HG02852 (cell line): Measurements from ENCODE around the gene CD200R1.

Source experiments
- ATAC-seq: cut with Tn5 transposase; IDR thresholded peaks from one replicate; pipeline ENCODE4 v1.9.1; 2021; ENCODE audit warnings: mild to moderate bottlenecking, moderate library complexity; ENCODE audit not compliant: unreplicated experiment

The CD200R1 gene, protein sequence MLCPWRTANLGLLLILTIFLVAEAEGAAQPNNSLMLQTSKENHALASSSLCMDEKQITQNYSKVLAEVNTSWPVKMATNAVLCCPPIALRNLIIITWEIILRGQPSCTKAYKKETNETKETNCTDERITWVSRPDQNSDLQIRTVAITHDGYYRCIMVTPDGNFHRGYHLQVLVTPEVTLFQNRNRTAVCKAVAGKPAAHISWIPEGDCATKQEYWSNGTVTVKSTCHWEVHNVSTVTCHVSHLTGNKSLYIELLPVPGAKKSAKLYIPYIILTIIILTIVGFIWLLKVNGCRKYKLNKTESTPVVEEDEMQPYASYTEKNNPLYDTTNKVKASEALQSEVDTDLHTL

DNA sequence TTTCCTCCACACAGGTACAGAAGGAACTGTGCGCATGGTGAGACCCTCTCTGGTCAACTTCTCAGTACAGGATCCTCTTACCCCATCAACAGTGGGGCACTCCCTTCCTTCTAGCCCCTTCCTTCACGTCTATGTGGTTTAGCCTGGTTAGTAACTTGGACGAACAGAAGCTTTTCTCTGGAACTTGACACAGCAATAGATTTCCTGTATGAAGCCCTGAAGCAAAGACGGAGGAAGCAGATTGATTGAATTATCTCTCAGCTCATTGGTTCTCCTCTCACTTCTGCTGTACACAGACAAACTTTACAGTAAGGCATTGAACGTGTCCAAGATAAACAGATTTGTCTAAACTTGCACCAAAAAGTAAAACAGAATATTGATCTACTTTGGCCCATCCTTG is at the start of gene CD200R1:
TSS of gene CD200R1 (minus strand) at position 210 of the 400 bp plus-strand sequence. CDS start 246 bp downstream, outside the sequence.
- ATAC-seq = no peak

DNA sequence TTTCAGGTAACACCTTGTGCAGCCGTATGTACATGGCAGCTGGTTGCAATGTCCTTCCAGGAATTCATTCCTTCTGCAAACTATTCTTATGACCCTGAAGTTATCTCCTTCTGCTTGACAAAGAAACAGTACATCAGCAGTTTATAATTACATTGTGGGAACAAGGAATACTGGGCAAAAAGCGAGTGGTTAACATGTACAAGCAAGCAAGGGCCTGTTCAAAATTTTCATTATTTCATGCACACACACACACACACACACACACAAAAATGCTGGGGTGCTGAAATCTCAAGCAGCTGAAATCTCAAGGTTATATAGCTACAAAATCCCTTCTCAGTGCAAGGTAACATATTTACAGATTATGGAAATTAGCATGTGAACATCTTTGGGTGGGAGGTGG is 46.6 kb upstream of the CD200R1 start:
- ATAC-seq = no peak

DNA sequence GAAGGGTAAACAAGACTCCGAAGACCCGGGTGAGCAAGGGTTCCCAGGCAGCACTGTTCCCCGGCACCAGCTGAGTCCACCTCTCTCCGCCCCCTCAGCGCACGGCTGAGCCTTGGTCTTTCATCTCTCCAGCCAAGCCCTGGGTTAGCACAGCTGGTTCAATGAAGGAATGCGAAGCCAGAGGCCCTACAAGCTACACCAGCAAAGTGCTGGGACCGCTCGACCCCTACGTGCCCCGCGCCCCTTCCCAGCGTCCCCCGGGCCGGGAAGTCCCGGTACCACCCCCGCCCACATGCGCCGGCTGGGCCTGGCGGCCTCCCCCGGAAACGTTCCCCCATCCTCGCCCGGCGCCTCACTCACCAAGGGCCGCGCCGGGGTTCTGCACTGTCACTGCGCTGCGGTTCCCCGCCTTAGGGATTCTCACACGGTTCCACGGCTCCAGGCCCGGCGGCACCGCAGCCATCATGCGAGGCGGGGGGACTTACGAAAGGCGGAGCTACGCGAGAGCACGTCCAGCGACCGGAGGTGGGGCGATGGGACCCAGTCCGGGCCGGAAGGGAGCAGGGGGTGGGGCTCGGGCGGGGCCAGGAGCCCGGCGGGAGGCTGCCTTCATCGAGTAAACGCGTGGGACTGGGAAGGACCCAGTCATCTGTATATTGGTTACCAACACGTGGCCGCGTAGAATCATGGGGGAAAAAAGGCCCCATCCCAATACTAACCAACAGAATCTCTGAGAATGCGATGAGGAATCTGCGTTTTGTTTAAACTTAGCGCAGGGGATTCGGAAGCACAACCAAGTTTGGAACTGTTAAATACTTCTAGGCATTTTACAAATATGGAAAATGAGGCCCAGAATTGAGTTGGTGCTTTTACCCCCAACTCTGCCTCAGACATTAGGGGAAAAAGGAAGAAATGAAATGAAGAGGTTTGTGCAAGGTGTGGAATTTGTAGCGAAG is 44.6 kb upstream of the CD200R1 start:
- peak; percentile 88 for ATAC-seq

DNA sequence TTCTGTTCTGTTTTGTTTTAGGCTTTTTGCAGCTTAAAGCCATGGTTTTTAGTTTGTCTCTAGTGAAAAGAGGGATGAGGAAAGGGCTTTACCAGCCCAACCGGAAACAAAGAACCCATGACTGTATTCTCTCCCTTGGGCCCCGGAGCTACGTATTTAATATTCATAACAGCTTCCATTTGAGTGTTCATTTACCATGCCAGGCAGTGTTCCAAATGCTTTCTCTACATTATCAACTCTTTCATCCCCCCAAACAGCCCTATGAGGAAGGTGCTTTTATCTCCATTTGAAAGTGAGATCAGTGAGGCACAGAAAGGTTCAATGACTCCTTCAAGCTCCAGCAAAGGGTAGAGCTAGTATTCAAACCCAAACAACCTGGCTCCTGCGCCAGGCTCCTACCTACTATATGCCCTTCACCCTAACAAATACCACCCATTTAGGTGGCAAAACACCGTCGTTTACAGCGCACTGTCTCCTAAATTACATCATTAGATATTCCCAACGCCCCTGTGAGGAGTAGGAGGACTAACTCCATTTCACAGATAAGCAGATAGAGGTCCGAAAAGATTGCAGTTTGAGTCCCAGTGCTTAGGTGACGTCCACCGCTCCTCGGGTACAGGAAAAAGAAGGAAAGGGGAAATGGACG is 43.8 kb upstream of the CD200R1 start:
- peak; percentile 1 for ATAC-seq

DNA sequence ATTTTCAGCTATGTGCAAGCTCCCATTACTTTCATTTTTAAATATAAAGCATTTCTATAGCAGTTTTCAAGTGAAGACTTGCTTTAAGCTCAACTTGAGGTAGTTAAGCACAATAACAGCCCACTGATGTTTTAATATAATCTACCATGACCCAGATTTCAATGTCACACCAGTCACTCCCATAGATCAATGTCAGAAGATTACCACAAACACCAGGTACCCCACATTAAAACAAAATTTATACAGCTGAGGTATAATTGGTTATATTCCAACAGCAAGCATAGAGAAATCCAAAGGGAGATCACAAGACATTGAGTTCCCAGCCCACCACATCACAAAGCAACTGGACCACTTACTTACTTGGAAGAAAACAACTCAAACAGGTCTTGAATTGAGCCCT is 38.7 kb upstream of the CD200R1 start:
- ATAC-seq = no peak

DNA sequence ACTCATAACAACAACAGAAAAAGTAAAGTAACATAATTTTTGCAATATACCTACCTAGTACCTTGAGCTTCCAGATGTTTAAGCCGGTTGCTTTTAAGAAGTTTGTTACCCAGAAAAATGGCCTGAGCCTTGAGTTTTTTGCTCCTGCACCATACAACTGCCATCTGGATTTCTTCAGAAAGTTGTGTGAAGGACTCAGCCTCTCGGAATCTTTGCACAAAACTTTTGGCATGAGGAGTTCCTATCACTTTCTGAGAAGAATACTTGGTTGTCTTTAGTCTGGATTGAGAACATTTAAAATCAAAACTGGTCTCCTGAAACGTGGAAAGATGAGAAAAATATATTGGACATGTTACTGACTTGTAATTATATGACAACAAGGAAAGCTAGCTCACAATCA is 33.2 kb upstream of the CD200R1 start:
- no peak for ATAC-seq

DNA sequence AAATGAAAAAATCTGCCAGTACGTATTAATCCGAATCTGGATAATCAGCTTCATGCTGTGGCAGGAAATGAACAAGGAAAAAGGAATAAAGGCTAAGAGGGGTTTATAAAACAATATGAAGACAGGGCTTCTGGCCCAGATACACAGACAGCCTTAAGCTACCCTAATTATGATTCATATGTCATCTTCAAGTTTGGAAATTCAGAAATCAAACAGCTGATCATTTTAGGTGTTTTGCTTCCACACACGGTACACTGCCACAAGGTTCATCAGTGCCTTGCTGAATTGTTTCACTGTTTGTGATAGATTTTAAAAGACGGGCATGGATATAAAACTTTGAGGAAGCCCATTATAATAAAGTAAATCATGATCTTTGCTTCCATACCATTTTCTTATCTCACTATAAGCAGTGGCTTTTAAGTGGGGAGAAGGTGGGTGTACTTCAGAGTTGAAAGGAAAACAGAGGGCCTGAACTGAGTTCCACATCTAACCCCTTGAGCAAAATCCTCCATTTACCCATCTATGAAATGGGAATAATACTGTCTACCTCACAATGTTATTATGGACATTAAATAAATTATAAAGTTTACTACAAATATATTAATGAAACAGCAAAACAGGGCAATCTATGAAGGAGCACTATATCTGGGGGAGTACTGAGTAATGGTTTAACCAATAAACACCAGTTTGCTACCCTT is 31.6 kb upstream of the CD200R1 start:
- no peak for ATAC-seq

DNA sequence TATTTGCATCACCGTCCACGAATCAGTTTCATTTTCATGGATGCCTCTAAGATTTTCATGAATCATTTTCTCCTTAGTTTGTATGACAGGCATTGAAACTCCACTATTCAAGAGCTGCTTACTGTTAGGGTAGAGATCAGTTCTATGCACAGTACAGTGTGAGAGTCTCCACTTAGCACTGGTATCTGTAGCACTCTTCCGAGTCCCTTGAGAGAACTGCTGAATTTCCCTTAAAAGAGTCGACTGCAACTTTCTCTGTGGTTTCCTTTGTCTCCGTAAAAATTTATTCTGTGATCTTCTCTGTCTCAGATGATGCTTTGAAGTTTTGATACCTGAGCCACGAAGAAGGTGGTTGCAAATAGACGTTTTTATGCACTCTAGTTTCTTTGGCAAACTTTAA is 30.7 kb upstream of the CD200R1 start:
- no peak for ATAC-seq

DNA sequence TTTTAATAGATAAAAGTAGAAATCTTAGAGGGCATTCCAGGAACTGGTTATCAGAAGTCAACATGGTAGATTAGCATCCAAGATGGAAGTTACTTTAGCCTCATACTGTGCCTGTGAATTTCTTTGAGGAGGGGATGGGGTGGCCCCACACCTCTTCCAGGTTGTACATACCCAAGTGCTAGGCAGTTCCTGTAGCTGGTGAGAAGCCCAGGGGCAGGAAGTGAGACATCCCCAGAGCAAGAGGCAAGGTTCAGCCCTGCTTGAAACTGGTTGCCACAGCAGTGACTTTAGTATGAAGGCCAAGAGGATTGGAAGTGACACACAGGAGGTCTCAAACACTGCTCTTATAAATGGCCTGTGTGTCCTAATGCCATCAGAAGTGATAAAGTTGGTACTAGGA is 27.8 kb upstream of the CD200R1 start:
- no peak for ATAC-seq

DNA sequence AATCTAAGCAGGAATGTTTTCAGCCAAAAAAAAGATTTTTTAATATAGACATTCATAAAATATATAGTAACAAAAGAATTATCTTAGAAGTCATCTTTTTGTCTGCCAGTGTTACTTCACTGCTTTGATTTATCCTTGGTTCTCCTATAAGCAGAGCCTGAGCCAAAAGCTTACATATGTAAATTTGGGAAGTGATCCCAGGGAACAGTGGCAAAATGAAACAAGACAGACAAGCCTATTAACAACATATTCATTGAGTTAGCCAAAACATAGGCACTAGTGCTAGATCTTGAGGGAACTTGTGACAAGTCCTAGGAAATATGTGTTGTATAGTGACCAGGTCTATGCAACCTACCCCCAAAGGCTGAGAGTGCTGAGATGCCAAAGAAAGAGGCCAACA is 27.1 kb upstream of the CD200R1 start:
- no peak for ATAC-seq

DNA sequence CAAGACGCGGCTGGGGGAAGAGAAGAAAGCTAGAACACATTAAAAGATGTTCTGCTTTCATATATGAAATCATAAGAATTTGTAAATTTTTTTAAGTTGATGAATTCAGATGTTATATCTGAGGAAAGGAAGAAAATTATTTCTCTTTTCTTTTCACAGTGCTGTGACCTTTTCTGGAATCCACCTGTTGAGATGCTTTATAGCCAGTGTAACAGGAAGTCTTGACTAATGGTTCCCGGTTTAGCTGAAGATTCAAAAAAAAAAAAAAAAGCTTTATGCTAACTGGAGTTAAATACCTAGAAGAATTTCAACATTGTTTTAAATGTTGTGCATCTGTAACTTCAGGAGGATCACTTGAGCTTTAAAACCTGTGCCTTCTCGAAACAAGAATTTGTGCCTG is 25.8 kb upstream of the CD200R1 start:
- no peak for ATAC-seq

DNA sequence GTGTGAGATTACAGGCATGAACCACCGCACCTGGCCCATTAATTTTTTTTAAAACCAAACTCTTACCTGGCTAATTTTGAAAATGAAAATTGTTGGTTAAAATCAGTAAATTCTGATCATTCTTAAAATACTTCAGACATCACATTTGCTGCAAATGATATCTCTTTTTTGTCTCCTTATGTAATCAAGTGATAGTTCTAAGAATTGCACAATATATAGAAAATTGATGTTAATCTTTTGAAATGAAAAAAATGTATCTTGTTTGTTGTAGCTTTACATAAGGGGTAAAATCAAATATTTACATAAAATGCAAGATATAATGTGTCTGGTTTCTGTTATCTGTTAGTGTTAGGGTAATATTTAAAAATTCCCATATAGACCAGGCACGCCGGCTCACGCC is 20.9 kb upstream of the CD200R1 start:
- ATAC-seq = no peak

DNA sequence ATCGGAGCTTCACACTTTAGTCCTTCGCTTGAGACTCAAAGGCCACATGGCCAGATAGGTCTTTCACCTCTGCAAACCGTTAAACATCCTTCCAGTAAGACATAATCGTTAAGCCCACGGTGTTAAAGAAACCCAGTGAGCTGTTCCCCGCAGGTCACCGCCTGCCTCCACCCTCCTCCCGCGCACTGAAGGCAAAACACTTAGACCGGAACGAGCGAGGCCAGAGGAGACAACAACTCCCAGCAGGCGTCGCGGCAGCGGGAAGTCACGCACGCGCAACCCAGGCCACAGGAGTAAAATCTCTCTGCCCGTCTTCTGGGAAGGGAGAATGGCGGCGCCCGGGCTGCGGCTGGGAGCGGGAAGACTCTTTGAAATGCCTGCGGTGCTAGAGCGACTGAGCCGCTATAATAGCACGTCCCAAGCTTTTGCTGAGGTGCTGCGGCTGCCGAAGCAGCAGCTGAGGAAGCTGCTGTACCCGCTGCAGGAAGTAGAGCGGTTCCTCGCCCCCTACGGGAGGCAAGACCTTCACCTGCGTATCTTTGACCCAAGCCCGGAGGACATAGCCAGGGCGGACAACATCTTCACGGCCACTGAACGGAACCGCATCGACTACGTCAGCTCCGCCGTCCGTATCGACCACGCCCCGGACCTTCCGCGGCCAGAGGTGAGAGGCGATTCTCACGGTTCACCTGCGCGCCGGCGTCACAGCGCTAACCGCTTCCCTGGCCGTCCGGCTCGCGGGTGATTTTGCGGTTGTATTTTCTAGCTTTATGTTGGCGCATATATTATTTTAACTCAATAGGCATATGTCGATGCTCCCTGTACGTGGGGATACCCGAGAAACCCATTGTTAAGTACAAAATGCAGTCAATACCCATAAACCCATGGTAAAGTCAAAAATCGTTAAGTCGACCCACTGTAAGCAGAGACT is 16.0 kb upstream of the CD200R1 start, which contains the start of gene GTPBP8:
TSS of gene GTPBP8 (plus strand) at position 313 of the 931 bp plus-strand sequence. CDS start at position 329, 16 bp downstream.
- ATAC-seq = peak; percentile 96

DNA sequence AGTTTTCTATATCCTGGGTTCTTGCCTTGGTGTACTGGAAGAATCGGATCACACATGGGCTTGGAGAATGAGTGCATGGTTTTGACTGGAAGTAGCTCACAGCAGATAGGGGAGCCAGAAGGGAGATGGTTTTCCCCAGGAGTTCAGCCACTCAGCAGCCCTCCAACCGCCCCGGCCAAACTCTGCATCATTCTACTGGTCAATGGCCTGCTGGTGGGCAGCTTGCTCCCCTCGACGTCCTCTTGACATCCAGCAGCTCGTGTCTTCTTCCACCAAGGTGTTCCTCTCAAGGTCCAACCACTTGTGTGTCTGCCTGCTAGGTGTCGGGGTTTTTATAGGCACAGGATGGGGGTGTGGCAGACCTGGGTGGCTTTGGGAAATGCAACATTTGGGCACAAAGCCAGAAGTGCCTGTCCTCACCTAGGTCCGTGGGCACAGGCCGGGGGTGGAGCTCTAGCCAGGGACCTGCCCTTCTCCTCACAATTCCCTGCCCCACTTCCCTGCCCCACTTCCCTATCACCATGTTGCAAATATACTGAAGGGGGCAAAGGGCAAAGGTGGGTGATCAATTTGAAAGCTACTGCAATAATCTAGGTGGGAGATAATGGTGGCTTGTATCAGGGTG is 12.9 kb upstream of the CD200R1 start:
- no peak for ATAC-seq

DNA sequence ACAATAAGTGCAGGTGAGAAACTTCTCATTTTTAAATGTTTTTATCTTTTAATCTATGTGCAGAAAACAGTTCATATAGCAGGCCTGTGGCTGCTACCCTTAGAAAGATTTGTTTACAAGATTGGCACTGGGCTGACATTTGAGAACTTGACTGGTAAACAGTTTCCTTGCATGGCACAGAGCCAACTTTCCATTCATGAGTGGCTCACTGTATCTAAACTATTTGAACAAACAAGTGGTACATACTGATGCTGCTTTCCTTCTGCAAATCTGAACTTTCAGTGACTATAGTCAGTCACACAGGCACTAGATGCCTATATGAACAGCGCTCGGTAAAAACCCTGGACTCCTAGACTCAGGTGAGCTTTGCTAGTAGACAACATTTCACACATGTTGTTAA is 9.6 kb upstream of the CD200R1 start:
- ATAC-seq = no peak

DNA sequence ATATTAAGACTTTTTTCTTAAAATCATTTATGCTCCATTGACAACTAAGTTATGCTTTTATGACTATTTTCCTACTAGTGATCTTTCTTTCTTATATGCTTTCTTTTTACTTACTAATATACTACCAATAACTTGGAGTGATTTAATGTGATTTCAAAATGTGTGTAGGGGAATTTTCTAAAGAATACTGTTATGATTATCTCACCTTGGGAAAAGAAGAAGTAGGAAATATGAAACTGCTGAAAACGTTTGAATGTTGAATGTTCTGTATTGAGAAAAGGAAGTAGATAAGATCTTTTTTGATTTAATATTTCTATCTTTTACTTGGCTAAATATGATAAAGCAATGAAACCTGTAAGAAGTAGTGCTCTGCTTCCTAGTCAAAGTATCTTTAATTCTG is 7.8 kb upstream of the CD200R1 start:
- ATAC-seq = no peak

DNA sequence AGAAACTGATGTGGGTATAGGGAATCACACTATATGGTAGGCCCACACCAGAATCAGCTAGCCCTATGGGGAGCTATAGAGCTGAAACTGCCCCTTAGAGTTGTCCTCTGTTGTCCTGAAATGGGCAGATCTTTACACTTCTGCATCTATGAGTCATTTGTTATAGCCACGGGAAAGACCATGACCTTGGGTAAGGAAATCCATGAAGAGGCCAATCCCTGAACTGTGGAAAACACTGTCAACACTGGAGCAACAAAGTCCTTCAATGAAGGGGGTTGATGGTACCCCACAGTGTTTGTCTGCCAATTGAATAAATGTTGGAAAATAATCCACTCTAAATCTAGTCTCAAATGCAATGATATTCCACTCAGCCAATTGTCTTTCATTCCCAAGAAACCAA is 5.2 kb upstream of the CD200R1 start:
- ATAC-seq = no peak

DNA sequence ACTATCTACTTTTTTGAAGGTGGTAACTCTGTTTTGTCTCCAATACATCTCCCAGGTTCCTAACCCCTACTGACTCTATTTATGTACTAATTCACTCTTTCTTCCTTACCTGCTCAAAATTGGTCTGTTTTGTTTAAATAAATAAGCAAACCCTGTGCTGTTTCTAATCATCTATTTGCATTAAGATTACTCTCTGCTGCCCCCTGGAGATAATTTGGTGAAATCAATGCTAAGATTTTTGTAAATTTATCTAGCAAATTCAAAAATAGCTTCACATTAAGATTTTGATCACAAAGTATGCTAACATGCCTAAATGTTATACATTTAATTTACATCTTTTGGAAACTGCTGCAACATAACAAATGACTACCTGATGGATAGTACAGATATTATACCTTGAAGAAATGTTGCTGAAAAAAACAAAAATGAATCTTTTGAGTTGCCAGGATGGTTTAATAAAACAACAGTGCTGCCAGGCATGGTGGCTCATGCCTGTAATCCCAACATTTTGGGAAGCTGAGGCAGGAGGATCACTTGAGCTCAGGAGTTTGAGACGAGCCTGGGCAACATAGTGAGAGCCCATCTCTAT is 4.4 kb upstream of the CD200R1 start:
- ATAC-seq = no peak

DNA sequence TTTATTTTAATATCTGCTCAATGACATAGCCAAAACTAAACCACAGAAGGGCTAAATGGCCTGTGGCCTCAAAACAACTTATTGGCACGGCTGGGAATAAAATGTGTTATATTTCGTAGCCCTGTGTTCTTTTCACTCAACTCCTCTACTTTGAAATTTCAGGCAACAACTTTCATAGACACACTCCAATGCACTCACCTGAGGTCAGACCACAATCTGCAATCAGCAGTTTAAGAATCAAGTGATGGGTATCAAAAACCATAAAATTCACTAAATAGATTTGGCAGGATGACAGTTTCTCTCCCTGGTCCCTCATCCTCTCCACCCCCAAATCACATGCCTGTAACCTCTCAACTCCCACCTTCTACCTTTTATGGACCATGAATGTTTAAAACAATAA is 2.0 kb upstream of the CD200R1 start:
- no peak for ATAC-seq
